22Rv1 (cell line): ENCODE data around the gene ENHO.

Experiments
- ZFX ChIP-seq: fragments of 450-650 bp; IDR thresholded peaks from 2 replicates; pipeline ENCODE4 v1.6.1; 2017; ENCODE audit warnings: antibody characterized with exemption, borderline replicate concordance
- TF ChIP-seq, protein P1 (sequence below): fragments of 450-650 bp; IDR thresholded peaks from 2 replicates; pipeline ENCODE4 v1.5.1; 2017; ENCODE audit warnings: mild to moderate bottlenecking

DNA sequence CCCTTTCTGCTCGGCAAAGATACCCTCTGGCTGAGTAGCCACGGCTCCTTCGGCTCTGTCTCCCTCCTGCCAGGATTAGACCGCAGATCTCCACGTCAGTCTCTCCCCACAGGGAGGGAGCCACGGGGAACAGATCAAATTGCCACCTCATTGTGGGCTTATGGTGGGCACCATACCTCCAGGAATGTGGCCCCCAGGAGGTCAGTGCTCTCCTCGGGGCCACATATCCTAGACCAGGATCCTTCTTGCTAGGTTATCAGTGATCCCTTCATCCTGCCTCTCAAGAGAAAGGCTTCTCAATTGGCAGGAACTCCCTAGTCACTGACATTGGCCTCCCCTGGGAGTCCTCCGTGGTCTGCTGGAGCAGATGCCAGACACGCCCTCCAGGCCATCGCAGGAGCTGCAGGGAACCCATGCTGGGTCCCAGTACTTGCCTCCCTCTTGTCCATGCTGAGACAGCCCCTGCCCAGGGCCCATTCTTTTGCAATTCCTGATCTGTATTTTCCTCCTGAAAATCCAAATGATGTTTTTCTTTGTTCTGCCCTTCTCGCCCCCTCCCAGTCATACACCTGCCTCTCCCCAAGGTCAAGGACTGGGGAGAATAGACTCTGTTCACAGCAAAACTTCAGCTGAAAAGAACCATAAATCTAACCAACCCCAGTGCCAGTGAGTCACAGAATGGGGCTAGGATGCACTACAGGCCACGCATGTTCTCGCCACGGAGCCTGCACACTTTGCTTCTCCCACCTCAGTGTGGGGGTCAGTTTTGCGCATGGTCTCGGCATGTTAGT, 31.6 kb upstream of the ENHO start:
- TF ChIP-seq, protein P1, sequence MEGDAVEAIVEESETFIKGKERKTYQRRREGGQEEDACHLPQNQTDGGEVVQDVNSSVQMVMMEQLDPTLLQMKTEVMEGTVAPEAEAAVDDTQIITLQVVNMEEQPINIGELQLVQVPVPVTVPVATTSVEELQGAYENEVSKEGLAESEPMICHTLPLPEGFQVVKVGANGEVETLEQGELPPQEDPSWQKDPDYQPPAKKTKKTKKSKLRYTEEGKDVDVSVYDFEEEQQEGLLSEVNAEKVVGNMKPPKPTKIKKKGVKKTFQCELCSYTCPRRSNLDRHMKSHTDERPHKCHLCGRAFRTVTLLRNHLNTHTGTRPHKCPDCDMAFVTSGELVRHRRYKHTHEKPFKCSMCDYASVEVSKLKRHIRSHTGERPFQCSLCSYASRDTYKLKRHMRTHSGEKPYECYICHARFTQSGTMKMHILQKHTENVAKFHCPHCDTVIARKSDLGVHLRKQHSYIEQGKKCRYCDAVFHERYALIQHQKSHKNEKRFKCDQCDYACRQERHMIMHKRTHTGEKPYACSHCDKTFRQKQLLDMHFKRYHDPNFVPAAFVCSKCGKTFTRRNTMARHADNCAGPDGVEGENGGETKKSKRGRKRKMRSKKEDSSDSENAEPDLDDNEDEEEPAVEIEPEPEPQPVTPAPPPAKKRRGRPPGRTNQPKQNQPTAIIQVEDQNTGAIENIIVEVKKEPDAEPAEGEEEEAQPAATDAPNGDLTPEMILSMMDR: no peak
- no peak for TF ChIP-seq ZFX
